GM21723 (cell line): ENCODE results near the gene AGRP.

ENCODE experiments used
- ATAC-seq: cut with Tn5 transposase; IDR thresholded peaks from one replicate; pipeline ENCODE4 v1.9.1; 2021; ENCODE audit warnings: mild to moderate bottlenecking, moderate library complexity; ENCODE audit not compliant: unreplicated experiment

The AGRP gene

DNA sequence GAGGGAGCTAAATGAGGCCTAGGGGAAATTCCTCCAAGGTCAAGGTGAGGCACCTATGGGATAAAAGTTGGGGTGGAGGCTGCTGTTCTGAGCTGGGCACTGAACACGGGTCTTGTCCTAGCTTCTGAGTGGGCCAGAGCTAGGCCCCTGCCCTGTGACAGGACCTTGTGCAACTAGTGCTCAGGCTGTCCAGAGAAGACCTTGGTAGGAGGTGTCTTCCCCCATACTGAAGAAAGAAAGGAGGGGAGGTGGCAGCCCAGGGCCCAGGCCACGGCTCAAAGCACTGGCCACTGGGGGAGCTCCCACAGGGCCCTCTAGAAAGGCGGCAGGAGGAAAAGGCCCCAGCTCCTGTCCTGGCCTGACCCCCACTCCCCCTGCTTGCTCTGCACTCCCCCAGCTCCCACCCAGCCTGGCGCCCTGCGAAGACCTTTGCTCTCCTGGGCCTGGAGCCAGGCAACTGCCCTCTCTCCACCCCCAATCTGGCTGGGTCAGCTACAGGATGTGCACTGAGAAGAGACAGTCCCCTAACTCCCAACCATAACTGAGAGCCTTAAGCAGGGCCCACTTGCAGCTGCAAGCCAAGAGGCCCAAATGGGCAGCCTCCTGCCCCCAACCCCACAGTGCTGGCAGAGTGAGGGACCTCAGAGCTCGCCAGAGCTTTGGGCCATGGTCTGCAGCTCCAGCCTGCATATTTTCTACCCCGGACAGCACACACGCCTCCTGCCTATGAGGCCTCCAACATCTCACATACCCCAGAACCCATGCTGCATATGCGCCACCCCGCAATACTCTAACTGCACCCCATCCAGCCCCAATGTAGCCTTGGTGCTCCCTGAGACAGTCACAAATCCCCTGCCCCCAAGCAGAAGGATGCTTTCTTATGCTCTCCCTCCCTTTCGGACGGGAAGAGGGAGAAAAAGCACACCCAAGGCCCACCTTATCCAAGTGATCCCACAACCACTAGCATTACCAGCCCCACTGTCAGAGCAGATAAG lies 37.1 kb downstream of the AGRP start:
- no peak for ATAC-seq

DNA sequence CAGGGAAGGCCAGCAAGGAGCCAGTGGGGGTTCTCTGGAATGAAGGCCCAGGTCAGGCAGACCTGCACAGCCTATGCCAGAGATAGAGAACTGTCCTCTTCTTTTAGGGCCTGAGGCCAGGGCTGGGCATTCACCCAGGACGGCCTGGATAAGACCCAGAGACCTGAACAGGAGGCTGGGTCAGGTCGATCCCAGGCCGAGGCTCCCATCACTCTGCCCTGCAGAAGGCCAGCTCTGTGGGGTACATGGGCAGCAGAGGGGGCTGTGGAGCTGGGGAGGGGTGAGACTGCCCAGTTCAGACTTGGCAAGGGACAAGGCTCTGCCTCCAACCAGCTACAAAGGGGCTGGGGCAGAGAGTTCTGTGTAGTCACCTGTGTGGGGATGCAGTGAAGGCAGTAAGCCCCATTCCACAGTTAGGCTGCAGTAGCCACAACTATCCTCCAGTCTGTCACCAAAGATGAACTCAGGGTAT lies 37.9 kb downstream of the AGRP start:
- ATAC-seq = no peak

DNA sequence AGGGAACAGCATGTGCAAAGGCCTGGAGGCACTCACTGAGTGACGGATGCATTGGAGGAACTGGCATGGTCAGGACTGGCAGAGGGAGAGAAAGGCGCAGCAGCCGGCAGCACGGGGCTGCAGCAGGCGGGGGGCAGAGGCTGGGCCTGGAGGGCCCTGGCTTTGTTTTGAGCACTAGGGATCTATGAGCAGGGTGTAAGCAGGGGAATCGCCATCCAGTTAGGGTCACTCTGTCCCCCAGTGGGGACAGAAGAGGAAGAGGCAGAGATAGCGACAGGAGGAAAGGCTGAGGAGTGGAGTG lies 38.3 kb downstream of the AGRP start:
- ATAC-seq = no peak

DNA sequence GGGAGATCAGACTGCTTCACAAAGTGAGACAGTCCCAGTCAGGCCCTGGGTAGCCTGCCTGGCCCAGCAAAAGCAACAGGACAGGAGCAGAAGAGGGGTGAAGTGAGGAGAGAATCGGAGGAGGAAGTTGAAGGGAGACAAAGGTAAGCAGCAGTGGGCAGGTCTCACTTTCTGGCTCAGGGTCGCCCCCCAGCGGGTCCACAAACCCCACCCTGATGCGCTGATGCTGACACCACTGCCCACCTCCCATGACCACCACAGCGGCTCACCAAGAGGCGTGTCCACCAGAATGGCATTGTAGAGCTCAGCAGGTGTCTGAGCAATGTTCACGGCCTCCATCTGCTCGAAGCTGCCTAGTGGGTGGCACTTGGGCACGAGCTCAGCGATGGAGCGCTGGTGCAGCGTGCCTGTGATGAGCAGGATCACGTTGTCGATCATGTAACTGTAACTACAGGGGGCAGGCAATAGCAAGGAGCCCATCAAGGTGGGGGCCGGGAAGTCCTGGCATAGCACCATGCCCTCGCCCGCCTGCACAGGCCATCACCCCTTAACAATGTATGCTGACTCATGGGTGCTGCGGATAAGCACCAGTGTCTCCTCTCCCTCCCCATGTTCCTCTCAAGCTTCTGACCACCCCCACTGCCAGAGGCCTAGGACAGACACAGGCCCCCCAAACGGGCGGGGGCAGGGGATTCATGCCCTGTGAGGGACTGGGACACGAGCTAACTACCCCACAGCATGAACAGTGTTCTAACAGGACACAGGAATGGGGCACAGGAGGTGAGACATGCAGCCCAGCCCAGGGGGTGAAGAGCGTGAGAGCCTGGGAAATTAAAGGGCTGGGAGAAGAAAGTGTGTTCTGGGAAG lies 38.9 kb downstream of the AGRP start:
- ATAC-seq = no peak

DNA sequence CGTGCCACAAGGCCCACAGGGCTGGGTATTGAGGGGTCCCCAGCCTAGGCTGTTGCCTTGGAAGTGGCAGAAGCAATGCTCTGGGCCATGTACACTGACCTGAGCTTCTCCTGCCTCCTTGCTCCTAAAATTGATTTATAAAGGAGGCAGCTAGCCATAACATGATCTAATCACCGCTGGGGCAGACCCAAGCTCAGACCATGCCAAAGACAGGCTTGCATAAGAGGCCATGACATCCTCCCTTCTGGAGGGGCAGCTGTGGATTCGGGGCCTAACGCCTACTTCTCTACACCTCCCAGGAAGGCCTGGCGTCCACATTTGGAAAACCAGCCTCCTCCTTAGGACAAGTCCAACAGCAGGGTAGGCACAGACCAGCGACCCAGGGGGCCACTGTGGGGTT lies 40.1 kb downstream of the AGRP start:
- ATAC-seq = no peak

DNA sequence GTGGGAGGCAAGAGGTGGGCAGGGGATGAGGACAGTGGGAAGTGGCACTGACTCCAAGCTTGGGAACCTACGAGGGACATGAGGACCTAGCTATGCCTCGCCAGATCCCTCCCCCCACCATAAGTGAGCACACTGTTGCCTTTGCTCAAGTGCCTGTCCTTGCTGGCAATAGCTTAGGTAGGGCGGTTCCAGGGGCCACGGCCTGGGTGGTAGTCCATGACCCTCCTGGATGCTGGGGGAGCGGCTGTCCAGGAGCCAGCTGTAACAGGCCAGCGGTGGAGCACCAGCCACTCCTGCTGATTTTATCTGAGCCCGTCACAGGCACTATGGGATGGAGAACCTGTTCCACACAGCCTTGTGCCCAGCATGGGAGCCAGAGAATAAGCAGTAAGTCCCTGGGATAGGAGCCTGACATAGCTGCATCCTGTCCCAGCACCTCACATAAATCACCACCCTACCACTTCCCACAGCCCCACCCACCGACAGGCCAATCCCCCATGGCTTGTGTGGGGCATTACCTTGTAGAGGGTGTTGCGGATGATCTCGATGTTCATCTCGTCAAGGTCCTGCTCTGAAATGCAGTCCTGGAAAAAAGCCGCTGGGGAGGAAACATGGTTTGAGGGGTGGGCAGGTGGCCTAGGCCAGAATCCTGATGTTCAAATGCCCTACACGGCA lies 40.6 kb downstream of the AGRP start:
- ATAC-seq = no peak

DNA sequence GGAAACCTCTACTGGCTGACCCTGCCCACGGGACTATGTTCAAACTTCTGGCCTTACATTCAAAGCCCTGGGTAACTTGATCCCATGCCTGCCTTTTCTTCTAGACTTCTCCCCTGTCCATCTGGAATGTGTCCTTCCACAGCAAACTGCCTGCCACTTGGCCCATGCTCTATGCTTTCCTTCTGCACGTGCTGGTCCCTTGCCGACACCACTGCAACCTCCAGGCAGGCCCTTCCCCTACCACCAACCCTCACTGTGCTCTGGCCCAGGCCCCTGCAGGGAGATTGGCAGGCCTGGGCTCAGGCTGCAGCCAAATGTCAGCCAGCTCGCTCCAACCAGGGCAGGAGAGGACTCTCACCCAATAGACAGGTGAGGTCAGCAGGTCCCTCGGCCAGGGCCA lies 41.4 kb downstream of the AGRP start:
- ATAC-seq = no peak

DNA sequence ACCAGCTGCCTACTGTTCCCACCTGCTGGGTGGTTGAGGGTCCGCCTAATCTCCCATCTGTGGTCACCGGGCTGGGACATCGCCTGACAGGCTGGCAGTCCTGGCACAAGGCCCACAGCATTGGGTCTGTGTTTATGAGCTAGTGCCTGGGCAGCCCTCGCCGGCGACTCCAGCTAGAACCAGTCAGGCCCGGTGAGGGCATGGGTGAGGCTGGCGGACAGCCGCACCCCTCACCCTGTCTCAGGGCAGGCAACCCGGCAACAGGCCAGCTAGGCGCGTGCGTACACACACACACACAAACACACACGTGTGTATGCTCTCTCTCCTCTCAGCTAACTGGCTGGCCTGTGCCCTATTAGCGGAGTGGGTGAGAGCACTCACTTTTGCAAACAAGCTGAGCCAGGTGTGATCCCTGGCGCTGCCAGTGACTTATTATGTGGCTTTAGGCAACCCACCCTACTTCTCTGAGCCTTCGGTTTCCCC lies 42.0 kb downstream of the AGRP start:
- ATAC-seq = no peak

DNA sequence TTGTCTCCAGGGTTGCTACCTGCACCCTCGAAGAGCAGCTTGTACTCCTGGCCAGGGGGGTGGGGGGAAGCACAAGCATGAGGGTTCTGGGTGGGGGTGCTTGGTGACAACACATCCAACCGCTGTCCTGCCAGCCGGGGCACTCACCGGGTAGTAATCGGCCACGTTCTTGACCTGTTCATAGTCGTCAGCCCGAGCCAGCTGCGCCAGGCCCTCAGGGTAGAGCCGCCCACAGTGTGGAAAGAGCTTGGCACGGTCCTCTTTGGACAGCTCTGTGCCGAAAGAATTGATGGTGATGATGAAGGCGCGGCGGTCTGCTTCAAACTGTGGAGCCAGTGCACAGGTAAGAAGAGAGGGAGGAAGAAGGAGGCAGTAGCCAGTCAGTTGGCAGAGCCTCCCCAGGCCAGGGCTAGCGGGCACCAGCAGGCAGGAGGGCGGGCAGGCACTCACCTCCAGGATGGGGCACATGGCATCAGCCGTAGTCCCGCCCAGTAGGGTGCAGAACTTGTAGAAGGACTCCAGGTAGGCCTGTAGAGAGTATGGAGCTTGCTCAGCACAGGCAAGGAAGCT lies 44.4 kb downstream of the AGRP start:
- no peak for ATAC-seq

DNA sequence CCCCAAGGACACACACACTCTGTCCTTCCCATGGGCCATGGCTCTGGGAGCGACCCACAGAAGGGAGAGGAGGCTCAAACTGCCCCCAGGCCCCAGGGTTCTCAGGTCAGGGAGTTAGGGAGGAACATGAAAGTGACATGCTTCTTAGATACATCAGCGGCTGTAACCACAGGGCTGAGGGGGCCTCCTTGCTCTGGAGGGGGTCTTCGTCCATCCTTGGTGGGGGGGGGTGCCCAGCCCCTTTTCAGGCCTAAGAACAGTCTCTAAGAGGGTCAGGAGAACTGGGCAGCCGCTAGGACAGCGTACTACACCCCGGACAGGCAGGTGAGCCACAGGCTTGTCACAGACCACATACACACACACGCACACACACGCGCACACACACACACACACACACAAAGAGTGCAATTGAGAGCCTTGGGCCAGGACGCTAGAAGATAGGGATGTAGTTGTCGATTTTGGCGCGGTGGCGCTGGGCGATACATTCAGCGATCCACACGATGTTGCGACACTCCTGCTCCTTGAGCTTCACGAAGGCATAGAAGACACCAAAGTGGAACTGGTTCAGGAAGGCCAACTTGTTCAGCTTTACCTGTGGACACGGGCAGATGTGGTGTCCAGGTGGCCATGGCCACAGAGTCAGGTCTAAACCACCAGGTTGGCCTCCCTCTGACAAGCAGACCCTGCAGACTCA lies 45.1 kb downstream of the AGRP start:
- ATAC-seq = no peak

DNA sequence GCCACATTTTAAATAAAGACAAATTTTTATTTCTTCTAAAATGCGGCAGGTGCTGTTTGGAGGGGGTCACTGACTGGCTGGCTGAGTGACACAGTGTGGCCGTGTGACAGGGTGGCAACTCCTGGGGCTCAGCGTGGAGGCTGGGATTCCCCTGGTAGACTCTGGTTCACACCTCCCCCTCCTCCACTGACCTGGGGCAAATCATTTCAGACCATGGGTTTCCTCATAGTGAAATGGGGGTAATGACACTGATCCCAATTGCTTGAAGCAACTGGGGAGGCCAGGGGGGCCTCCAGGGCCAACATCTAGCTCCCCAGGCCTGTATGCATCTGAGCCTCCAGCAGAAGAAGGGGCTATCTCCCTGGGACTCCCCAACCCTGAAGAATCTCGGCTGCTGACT lies 45.8 kb downstream of the AGRP start:
- ATAC-seq = no peak

DNA sequence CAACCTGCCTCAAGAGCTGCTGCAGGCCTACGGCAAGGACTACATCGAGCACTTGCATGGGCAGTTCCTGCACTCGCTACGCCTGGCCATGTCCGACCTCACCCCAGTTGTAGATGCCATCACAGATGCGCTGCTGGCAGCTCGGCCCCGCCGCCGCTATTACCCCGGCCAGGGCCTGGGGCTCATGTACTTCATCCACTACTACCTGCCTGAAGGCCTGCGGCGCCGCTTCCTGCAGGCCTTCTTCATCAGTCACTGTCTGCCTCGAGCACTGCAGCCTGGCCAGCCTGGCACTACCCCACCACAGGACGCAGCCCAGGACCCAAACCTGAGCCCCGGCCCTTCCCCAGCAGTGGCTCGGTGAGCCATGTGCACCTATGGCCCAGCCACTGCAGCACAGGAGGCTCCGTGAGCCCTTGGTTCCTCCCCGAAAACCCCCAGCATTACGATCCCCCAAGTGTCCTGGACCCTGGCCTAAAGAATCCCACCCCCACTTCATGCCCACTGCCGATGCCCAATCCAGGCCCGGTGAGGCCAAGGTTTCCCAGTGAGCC lies 46.6 kb downstream of the AGRP start:
- no peak for ATAC-seq

DNA sequence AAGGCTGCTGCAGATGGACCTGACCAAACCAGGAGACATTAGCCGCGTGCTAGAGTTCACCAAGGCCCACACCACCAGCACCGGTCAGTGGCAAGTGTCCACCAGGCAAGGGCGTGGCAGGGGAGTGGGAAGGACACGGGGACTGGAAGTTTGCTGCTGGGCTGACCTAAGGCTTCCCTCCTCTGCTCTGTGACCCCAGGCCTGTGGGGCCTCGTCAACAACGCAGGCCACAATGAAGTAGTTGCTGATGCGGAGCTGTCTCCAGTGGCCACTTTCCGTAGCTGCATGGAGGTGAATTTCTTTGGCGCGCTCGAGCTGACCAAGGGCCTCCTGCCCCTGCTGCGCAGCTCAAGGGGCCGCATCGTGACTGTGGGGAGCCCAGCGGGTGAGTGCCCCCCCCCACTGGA lies 47.6 kb downstream of the AGRP start:
- no peak for ATAC-seq

DNA sequence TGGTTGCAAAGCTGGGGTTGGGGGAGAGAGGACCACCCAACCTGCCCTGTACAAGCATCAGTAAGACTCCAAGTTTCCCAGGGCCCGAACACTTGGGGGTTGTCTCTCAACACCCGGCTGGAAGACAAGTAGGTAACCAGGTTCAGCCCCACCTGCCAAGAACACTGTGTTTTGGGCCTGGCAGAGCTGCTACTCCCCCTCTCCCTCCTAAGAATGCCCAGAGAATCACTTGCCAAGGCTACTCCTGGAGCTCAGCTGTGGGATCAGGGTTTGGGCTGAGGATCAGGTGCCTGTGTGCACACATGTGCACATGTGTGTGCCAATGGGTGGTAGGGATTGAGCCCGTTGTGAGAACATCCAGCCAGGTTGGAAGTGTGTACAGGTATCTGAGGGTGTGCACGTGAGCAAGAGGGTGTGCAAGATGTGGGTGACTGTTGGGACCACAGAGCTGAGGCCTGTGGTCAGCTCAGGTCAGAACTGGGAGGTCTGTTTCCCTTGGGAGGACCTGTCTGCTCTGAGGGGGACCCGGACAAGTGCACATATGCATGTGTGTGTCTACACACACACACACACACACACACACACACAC lies 50.1 kb downstream of the AGRP start:
- ATAC-seq = no peak
